ENCODE measurements around the gene MALRD1.

- TF ChIP-seq POLR2A (IDR thresholded peaks at IDR 0.05; ENCODE audit: low read length) (no peak), GATA1 (IDR thresholded peaks at IDR 0.05; ENCODE audit: low read depth, low read length) (no peak)
These were observed 27.4 kb upstream of the MALRD1 start for GRCh38 chr10:19021162-19021561.

All from erythroblast (primary cell).